ENCODE data around the gene CHTOP. TPM values are rescaled to one million over a fixed set of nuclear protein-coding genes. Genes with fewer than 3 reads are reported as not detected.

CHTOP gene
- total and polyA plus RNA-seq, 2 of the 4 experiments (the other 2 are of a cell fraction), result 33.9 to 50.8 TPM

DNA sequence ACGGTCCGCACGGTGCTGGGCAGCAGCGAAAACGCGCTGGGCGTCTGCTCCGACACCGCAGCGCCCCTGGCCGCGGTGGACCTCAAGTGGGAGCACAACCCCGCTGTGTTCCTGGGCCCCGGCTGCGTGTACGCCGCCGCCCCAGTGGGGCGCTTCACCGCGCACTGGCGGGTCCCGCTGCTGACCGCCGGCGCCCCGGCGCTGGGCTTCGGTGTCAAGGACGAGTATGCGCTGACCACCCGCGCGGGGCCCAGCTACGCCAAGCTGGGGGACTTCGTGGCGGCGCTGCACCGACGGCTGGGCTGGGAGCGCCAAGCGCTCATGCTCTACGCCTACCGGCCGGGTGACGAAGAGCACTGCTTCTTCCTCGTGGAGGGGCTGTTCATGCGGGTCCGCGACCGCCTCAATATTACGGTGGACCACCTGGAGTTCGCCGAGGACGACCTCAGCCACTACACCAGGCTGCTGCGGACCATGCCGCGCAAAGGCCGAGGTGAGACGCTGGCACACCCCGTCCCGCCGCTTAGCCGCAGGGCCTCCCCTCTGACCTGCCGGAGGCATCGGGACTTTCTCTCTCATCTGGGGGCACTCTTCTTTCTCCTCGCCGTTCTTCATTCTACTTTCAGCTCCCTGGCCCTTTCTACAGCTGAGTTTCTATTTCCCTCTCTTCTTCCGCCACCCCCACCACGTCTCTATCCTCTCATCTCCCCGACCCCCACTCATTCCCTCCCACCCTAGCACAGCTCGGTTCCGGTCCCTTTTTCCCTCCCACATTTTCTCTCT is 45.7 kb downstream of the CHTOP start:
- POLR2A ChIA-PET (ENCODE audit: unreplicated experiment), result no interaction called here
- CTCF ChIA-PET, result no interaction called here
- TF ChIP-seq RCOR1 (IDR thresholded peaks at IDR 0.05; ENCODE audit: insufficient replicate concordance, low read length) (no peak), MAZ (IDR thresholded peaks at IDR 0.05; ENCODE audit: borderline replicate concordance, low read depth, low read length) (no peak), POLR2A (IDR thresholded peaks at IDR 0.05; ENCODE audit: low read depth, low read length) (no peak), SMC3 (IDR thresholded peaks at IDR 0.05; ENCODE audit: low read depth, low read length) (no peak), BHLHE40 (IDR thresholded peaks at IDR 0.05; ENCODE audit: low read depth, low read length) (no peak), FOS (IDR thresholded peaks at IDR 0.05; ENCODE audit: low read depth, low read length) (no peak), MXI1 (IDR thresholded peaks at IDR 0.05; ENCODE audit: borderline replicate concordance, low read depth, low read length) (no peak), MAFK (IDR thresholded peaks at IDR 0.05; ENCODE audit: low read depth, low read length) (no peak), CEBPB (IDR thresholded peaks at IDR 0.05; ENCODE audit: low read depth, low read length) (no peak)
- TF ChIP-seq, protein P1, sequence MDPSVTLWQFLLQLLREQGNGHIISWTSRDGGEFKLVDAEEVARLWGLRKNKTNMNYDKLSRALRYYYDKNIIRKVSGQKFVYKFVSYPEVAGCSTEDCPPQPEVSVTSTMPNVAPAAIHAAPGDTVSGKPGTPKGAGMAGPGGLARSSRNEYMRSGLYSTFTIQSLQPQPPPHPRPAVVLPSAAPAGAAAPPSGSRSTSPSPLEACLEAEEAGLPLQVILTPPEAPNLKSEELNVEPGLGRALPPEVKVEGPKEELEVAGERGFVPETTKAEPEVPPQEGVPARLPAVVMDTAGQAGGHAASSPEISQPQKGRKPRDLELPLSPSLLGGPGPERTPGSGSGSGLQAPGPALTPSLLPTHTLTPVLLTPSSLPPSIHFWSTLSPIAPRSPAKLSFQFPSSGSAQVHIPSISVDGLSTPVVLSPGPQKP (IDR thresholded peaks at IDR 0.05; ENCODE audit: borderline replicate concordance, low read depth, low read length), result no peak
- TF ChIP-seq, protein P2, sequence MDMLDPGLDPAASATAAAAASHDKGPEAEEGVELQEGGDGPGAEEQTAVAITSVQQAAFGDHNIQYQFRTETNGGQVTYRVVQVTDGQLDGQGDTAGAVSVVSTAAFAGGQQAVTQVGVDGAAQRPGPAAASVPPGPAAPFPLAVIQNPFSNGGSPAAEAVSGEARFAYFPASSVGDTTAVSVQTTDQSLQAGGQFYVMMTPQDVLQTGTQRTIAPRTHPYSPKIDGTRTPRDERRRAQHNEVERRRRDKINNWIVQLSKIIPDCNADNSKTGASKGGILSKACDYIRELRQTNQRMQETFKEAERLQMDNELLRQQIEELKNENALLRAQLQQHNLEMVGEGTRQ (IDR thresholded peaks at IDR 0.05; ENCODE audit: low read depth, low read length), result no peak
- Histone ChIP-seq H3K9me1 (ENCODE audit: insufficient read depth, low read length) (no peaks in the 10 kb centered on the region), H3K9me3 (ENCODE audit: control insufficient read depth, insufficient read depth, low read length) (no peaks in the 10 kb centered on the region), H3K4me1 (ENCODE audit: control insufficient read depth, insufficient read depth, low read length) (peaks cover 7% of the 10 kb centered on the region; the same call in 1 of the 2 replicates), H3K18ac (ENCODE audit: low read depth, low read length) (no peak overlapping the region), H3K56ac (ENCODE audit: extremely low read depth, insufficient read depth, low read length) (no peak overlapping the region), H3K4me3 (ENCODE audit: insufficient read depth, low read depth, low read length) (peak overlapping the region; percentile 38), H3K9ac (ENCODE audit: low read depth, low read length) (no peak overlapping the region), H2BK120ac (ENCODE audit: low read depth, low read length) (no peak overlapping the region), H4K91ac (ENCODE audit: insufficient read depth, low read depth, low read length) (no peak overlapping the region), H2AK9ac (replicated peaks; ENCODE audit: low read depth, low read length, poor library complexity) (no peak overlapping the region), H3K14ac (replicated peaks; ENCODE audit: low read depth, low read length) (no peak overlapping the region), H3K4me2 (ENCODE audit: low read depth, low read length) (peak overlapping the region; percentile 76), H3K4ac (ENCODE audit: low read depth, low read length) (no peak overlapping the region), H3K23ac (ENCODE audit: low read depth, low read length) (no peak overlapping the region), H4K20me1 (ENCODE audit: insufficient read depth, low read length) (no peaks in the 10 kb centered on the region), H2BK15ac (ENCODE audit: low read depth, low read length) (no peak overlapping the region), H2BK20ac (ENCODE audit: low read depth, low read length) (no peak overlapping the region), H3K27ac (ENCODE audit: insufficient read depth, low read length) (no peak overlapping the region), H3K36me3 (ENCODE audit: control insufficient read depth, insufficient read depth, low read length) (no peaks in the 10 kb centered on the region), H4K8ac (ENCODE audit: low read depth in 2 of 2, low read length in 2 of 2) (no peak overlapping the region), H3K27me3 (ENCODE audit: control insufficient read depth, insufficient read depth, low read length) (peaks cover 50% of the 10 kb centered on the region), H2BK5ac (ENCODE audit: low read depth, low read length, poor library complexity, severe bottlenecking) (no peak overlapping the region), H2AK5ac (ENCODE audit: low read depth, low read length) (no peak overlapping the region), H3K79me1 (ENCODE audit: low read depth in 1 of 2, low read length in 2 of 2) (no peaks in the 10 kb centered on the region), H2AFZ (replicated peaks; ENCODE audit: low read length, poor library complexity) (peak overlapping the region; percentile 87), H4K5ac (ENCODE audit: low read depth, low read length) (no peak overlapping the region)
- dilution Hi-C loops (cut with HindIII; ENCODE audit: low sequenced_read_pairs, unreplicated experiment) (no loop called here), in situ Hi-C loops (cut with MboI; ENCODE audit: low sequenced_read_pairs) (loop anchor here (5.0 to 10.0 kb wide), 2 partner anchors 68 to 295 kb away; partner anchors contain the start of gene JTB), intact Hi-C loops (cut with micrococcal nuclease) (no loop called here)
- ATAC-seq (ENCODE audit: low read depth) (peak; percentile 48), DNase-seq (no peak)
- 5% methylated on average over 23 of the region's 73 CpGs; no CpG with 5 or more reads in 1 of the 2 experiments for WGBS, 2 experiments (ENCODE audit: extremely low coverage in 2 of 2, insufficient read length in 1 of 2)
- no TSS peak for BruUV-seq (replicated peaks)
